GM23338 (cell line): ENCODE measurements around the gene DDX59. TPM values are rescaled to one million over a fixed set of nuclear protein-coding genes. Genes with fewer than 3 reads are reported as not detected.

Experiments used
- ATAC-seq: fragments of 200-7000 bp; cut with Tn5 transposase; 3 replicates; pipeline ENCODE4 v1.9.1; 2020
- DNase-seq: peaks from one replicate; pipeline ENCODE4 v3.0.0-alpha.2; 2015; ENCODE audit warnings: low spot score
- H2AFZ ChIP-seq: fragments of 200-600 bp; sonication (generic); 2 replicates; pipeline ENCODE4 v1.8.0; 2016; ENCODE audit warnings: antibody characterized with exemption, mild to moderate bottlenecking, moderate library complexity
- H3F3A ChIP-seq: fragments of 200-600 bp; sonication (generic); replicated peaks from 2 replicates; pipeline ENCODE4 v1.8.0; 2017; ENCODE audit warnings: antibody characterized with exemption, mixed run types, low read depth
- H3K27ac ChIP-seq: fragments of 200-600 bp; sonication (generic); 2 replicates; pipeline ENCODE4 v1.6.1; 2016; ENCODE audit warnings: low read depth
- H3K27me3 ChIP-seq: fragments of 200-600 bp; sonication (generic); 2 replicates; pipeline ENCODE4 v1.8.0; 2016; ENCODE audit warnings: mild to moderate bottlenecking, mixed run types, moderate library complexity; ENCODE audit not compliant: insufficient read depth
- H3K36me3 ChIP-seq: fragments of 200-600 bp; sonication (generic); 2 replicates; pipeline ENCODE4 v1.8.0; 2016; ENCODE audit warnings: mild to moderate bottlenecking; ENCODE audit not compliant: insufficient read depth
- H3K4me1 ChIP-seq: fragments of 200-600 bp; sonication (generic); 2 replicates; pipeline ENCODE4 v1.8.0; 2016; ENCODE audit warnings: mild to moderate bottlenecking, moderate library complexity; ENCODE audit not compliant: insufficient read depth
- H3K4me2 ChIP-seq: fragments of 200-600 bp; sonication (generic); 2 replicates; pipeline ENCODE4 v1.7.1; 2017; ENCODE audit warnings: mixed run types
- H3K4me3 ChIP-seq: fragments of 200-600 bp; sonication (generic); 2 replicates; pipeline ENCODE4 v1.6.1; 2016; ENCODE audit warnings: mixed run types
- H3K79me2 ChIP-seq: fragments of 200-600 bp; sonication (generic); replicated peaks from 2 replicates; pipeline ENCODE4 v1.8.0; 2017; ENCODE audit warnings: mild to moderate bottlenecking; ENCODE audit not compliant: insufficient read depth
- H3K9me2 ChIP-seq: fragments of 200-600 bp; sonication (generic); 2 replicates; pipeline ENCODE4 v1.8.0; 2017; ENCODE audit not compliant: insufficient read depth
- H4K20me1 ChIP-seq: fragments of 200-600 bp; sonication (generic); replicated peaks from 2 replicates; pipeline ENCODE4 v1.8.0; 2017; ENCODE audit warnings: mild to moderate bottlenecking; ENCODE audit not compliant: insufficient read depth
- H3K27ac Mint-ChIP-seq: 2 replicates; pipeline ENCODE4 v1.8.0; 2020; ENCODE audit warnings: inconsistent platforms, mild to moderate bottlenecking, moderate library complexity, mixed read lengths
- H3K27me3 Mint-ChIP-seq: 3 replicates; pipeline ENCODE4 v1.8.0; 2022; ENCODE audit warnings: low read depth, mild to moderate bottlenecking, moderate library complexity, mixed read lengths, inconsistent platforms; ENCODE audit not compliant: insufficient read depth, poor library complexity
- H3K36me3 Mint-ChIP-seq: 3 replicates; pipeline ENCODE4 v1.8.0; 2021; ENCODE audit warnings: low read depth, mild to moderate bottlenecking, inconsistent platforms, moderate library complexity, mixed read lengths
- H3K4me1 Mint-ChIP-seq: 3 replicates; pipeline ENCODE4 v1.8.0; 2020; ENCODE audit warnings: mild to moderate bottlenecking, inconsistent platforms, mixed read lengths
- H3K4me3 Mint-ChIP-seq: 3 replicates; pipeline ENCODE4 v1.8.0; 2021; ENCODE audit warnings: moderate library complexity, mild to moderate bottlenecking, inconsistent platforms, mixed read lengths
- H3K9me3 Mint-ChIP-seq: 3 replicates; pipeline ENCODE4 v1.8.0; 2020; ENCODE audit warnings: moderate library complexity, mild to moderate bottlenecking, inconsistent platforms, mixed read lengths
- CTCF ChIP-seq, 2 experiments: fragments of 200-600 bp in 1 of 2; sonication (generic) in 1 of 2; conservative IDR thresholded peaks; 2 replicates each; pipeline versions ENCODE4 v1.5.1 to v1.6.1; 2016 to 2017; ENCODE audit warnings: antibody characterized with exemption in 2 of 2, low read depth in 2 of 2, mild to moderate bottlenecking in 2 of 2, moderate library complexity in 1 of 2
- EZH2 ChIP-seq: fragments of 200-600 bp; sonication (generic); IDR thresholded peaks from one replicate; pipeline ENCODE4 v1.8.0; 2017; ENCODE audit warnings: antibody characterized with exemption, mild to moderate bottlenecking, low read depth; ENCODE audit not compliant: unreplicated experiment
- POLR2AphosphoS5 ChIP-seq: IDR thresholded peaks from 2 replicates; pipeline ENCODE4 v1.6.1; 2016; ENCODE audit warnings: antibody characterized with exemption, low read depth
- REST ChIP-seq: IDR thresholded peaks from one replicate; pipeline ENCODE4 v1.6.1; 2018; ENCODE audit warnings: antibody characterized with exemption; ENCODE audit not compliant: unreplicated experiment
- STAT1 ChIP-seq: IDR thresholded peaks from one replicate; pipeline ENCODE4 v1.6.1; 2016; ENCODE audit warnings: antibody characterized with exemption; ENCODE audit not compliant: unreplicated experiment
- ZNF331 ChIP-seq: fragments of 250-450 bp; sonication (Bioruptor Pico); IDR thresholded peaks from 2 replicates; pipeline ENCODE4 v1.5.0; 2020; ENCODE audit warnings: low read depth, mild to moderate bottlenecking, moderate library complexity
- polyA plus RNA-seq: library from polyadenylated mRNA; unstranded; fragments of >200 nt; fragmentation: Nextera tagmentation; extraction: Ambion mirVana; gene quantifications from 2 replicates; pipeline ENCODE4 v1.2.1, GENCODE V29; 2016
- total RNA-seq: library from RNA; depleted of rRNA; stranded (reverse); fragments of >200 nt; shearing (Covaris generic); gene quantifications from 2 replicates; pipeline ENCODE4 v1.2.3, GENCODE V29; 2014

DDX59 gene
- total and polyA plus RNA-seq, 2 experiments from 2014 or later, result 14.7 to 15.7 TPM

- H3K4me2 ChIP-seq, result no peak overlapping the region
- no peak for ATAC-seq
- H3K27me3 Mint-ChIP-seq, result peaks cover 5% of the 10 kb centered on the region
- no peaks in the 10 kb centered on the region for H3K27me3 ChIP-seq
- no peak overlapping the region for H3K4me3 Mint-ChIP-seq
- no peaks in the 10 kb centered on the region for H3F3A ChIP-seq
- H3K36me3 Mint-ChIP-seq, result peaks cover 63% of the 10 kb centered on the region
- no peaks in the 10 kb centered on the region; the same call in 1 of the 2 replicates for H4K20me1 ChIP-seq
- no peak overlapping the region; the same call in 1 of the 2 replicates for H3K27ac ChIP-seq
- H3K36me3 ChIP-seq, result peaks cover 42% of the 10 kb centered on the region
- no peak overlapping the region for H3K4me3 ChIP-seq
- peaks cover 5% of the 10 kb centered on the region for H3K4me1 Mint-ChIP-seq
- H2AFZ ChIP-seq, result no peak overlapping the region
- H3K4me1 ChIP-seq, result no peaks in the 10 kb centered on the region
- H3K27ac Mint-ChIP-seq, result no peak overlapping the region
- no peaks in the 10 kb centered on the region for H3K79me2 ChIP-seq
- no peaks in the 10 kb centered on the region for H3K9me3 Mint-ChIP-seq
- DNase-seq, result no peak
- no peak for TF ChIP-seq ZNF331
- no peak for TF ChIP-seq REST
- no peak for TF ChIP-seq POLR2AphosphoS5
- TF ChIP-seq CTCF (conservative IDR thresholded peaks at IDR 0.05; ENCODE audit: low read depth in 2 of 2), result no peak
- H3K9me2 ChIP-seq, result no peaks in the 10 kb centered on the region
Measured at GRCh38 chr1:200610846-200611245, 58.9 kb downstream of the DDX59 start.

- H3F3A ChIP-seq, result no peaks in the 10 kb centered on the region
- no peak overlapping the region for H2AFZ ChIP-seq
- H3K4me2 ChIP-seq, result no peak overlapping the region
- no peaks in the 10 kb centered on the region for H3K27me3 ChIP-seq
- H4K20me1 ChIP-seq, result no peaks in the 10 kb centered on the region
- Mint-ChIP-seq H3K27ac (no peak overlapping the region), H3K4me3 (no peak overlapping the region), H3K9me3 (no peaks in the 10 kb centered on the region), H3K36me3 (peaks cover 58% of the 10 kb centered on the region), H3K27me3 (peaks cover 4% of the 10 kb centered on the region), H3K4me1 (no peaks in the 10 kb centered on the region)
- no peak overlapping the region for H3K27ac ChIP-seq
- no peaks in the 10 kb centered on the region for H3K9me2 ChIP-seq
- ATAC-seq (no peak), DNase-seq (no peak)
- H3K36me3 ChIP-seq, result peaks cover 56% of the 10 kb centered on the region
- H3K79me2 ChIP-seq, result no peaks in the 10 kb centered on the region
- H3K4me3 ChIP-seq, result no peak overlapping the region
- H3K4me1 ChIP-seq, result no peaks in the 10 kb centered on the region
- TF ChIP-seq STAT1 (no peak), ZNF331 (no peak), EZH2 (no peak), REST (no peak)
Measured at GRCh38 chr1:200602632-200603031, 67.1 kb downstream of the DDX59 start.
